Measurements from ENCODE around the gene SGMS1.

GRCh38 chr10:50395271-50395670 is 228.5 kb downstream of the SGMS1 start:
- TF ChIP-seq CTCF (IDR thresholded peaks at IDR 0.05) (no peak), POLR2A (IDR thresholded peaks at IDR 0.05) (no peak)

All from vagina (tissue), 2 donors.